Measurements from ENCODE around the gene CASP8. TPM values are rescaled to one million over a fixed set of nuclear protein-coding genes. Genes with fewer than 3 reads are reported as not detected.

Gene CASP8
- total RNA-seq, 1 experiment from 2014 or later, result 34.8 TPM

DNA sequence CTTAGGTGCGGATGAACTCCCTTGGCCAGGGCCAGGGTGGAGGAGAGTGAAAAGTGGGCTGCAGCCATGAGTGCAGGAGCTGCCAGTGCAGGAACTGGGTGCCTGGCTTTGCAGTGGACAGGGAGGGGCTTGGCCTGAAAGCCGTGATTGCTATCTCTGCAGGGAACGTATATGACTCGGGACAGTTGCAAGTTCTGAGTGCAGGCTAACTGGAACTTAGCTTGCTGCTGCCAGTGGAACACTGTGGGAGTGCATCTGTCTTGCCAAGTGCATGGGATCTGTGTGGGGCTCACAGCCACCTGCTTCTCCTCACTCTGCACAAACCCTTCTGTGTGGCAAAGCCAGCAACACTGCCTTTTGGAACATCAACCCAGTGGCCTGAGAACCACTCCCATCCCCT, 59.9 kb downstream of the CASP8 start:
- BruUV-seq (replicated peaks), result no TSS peak
- no peaks in the 10 kb centered on the region for H3K27me3 ChIP-seq (ENCODE audit: control insufficient read depth, insufficient read depth, low read length)
- intact Hi-C loops (cut with micrococcal nuclease; ENCODE audit: unreplicated experiment), result no loop called here
- TF ChIP-seq SIN3A (IDR thresholded peaks at IDR 0.05; ENCODE audit: borderline replicate concordance, insufficient read depth, low read depth, low read length), result no peak
- TF ChIP-seq, protein P1, sequence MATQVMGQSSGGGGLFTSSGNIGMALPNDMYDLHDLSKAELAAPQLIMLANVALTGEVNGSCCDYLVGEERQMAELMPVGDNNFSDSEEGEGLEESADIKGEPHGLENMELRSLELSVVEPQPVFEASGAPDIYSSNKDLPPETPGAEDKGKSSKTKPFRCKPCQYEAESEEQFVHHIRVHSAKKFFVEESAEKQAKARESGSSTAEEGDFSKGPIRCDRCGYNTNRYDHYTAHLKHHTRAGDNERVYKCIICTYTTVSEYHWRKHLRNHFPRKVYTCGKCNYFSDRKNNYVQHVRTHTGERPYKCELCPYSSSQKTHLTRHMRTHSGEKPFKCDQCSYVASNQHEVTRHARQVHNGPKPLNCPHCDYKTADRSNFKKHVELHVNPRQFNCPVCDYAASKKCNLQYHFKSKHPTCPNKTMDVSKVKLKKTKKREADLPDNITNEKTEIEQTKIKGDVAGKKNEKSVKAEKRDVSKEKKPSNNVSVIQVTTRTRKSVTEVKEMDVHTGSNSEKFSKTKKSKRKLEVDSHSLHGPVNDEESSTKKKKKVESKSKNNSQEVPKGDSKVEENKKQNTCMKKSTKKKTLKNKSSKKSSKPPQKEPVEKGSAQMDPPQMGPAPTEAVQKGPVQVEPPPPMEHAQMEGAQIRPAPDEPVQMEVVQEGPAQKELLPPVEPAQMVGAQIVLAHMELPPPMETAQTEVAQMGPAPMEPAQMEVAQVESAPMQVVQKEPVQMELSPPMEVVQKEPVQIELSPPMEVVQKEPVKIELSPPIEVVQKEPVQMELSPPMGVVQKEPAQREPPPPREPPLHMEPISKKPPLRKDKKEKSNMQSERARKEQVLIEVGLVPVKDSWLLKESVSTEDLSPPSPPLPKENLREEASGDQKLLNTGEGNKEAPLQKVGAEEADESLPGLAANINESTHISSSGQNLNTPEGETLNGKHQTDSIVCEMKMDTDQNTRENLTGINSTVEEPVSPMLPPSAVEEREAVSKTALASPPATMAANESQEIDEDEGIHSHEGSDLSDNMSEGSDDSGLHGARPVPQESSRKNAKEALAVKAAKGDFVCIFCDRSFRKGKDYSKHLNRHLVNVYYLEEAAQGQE (IDR thresholded peaks at IDR 0.05; ENCODE audit: insufficient read depth in 1 of 2, low read depth in 2 of 2, low read length in 1 of 2), result no peak
- TF ChIP-seq POLR2AphosphoS5 (IDR thresholded peaks at IDR 0.05; ENCODE audit: low read depth, low read length), result no peak
- TF ChIP-seq, protein P2, sequence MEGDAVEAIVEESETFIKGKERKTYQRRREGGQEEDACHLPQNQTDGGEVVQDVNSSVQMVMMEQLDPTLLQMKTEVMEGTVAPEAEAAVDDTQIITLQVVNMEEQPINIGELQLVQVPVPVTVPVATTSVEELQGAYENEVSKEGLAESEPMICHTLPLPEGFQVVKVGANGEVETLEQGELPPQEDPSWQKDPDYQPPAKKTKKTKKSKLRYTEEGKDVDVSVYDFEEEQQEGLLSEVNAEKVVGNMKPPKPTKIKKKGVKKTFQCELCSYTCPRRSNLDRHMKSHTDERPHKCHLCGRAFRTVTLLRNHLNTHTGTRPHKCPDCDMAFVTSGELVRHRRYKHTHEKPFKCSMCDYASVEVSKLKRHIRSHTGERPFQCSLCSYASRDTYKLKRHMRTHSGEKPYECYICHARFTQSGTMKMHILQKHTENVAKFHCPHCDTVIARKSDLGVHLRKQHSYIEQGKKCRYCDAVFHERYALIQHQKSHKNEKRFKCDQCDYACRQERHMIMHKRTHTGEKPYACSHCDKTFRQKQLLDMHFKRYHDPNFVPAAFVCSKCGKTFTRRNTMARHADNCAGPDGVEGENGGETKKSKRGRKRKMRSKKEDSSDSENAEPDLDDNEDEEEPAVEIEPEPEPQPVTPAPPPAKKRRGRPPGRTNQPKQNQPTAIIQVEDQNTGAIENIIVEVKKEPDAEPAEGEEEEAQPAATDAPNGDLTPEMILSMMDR (IDR thresholded peaks at IDR 0.05), result no peak
- TF ChIP-seq TCF7L2 (IDR thresholded peaks at IDR 0.05; ENCODE audit: low read depth, low read length), result no peak
- CTCF ChIA-PET, result no interaction called here
- peaks cover 7% of the 10 kb centered on the region; the same call in 1 of the 2 replicates for H3K9me3 ChIP-seq (ENCODE audit: control insufficient read depth, insufficient read depth, low read depth, low read length)
- DNase-seq (ENCODE audit: low read depth, low spot score) (no peak), ATAC-seq (no peak)
- H3K36me3 ChIP-seq (ENCODE audit: control insufficient read depth, insufficient read depth, low read length), result no peaks in the 10 kb centered on the region
- in situ Hi-C loops (cut with HindIII; ENCODE audit: low pct_unique_long_range_greater_than_20kb, low sequenced_read_pairs), result no loop called here
- POLR2A ChIA-PET, result no interaction called here
- no peaks in the 10 kb centered on the region for H3K4me1 ChIP-seq (ENCODE audit: control insufficient read depth, insufficient read depth, low read length)
- no peak overlapping the region for H3K4me3 ChIP-seq (ENCODE audit: low read depth in 2 of 2, low read length in 2 of 2)
- H3K27ac ChIP-seq (ENCODE audit: low read length), result no peak overlapping the region

DNA sequence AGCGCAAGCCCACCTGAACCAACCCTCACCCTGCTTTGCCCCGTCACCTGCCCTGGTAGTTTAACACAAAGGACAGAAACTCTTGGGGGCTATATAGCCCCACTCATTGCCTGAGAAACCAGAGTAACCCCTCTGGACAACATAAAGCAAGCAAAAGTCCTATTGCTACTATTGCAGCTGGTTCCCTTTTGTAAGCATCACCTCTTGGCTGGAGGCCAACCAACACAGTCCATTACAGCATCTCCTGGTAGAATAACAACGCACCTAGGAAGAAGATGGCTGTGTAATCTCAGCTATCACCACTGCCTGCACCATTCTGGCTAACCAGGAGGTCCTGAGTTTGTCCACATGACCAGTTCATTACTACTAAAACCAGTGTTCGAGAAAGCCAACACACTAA, 60.4 kb downstream of the CASP8 start:
- no peaks in the 10 kb centered on the region for H3K36me3 ChIP-seq (ENCODE audit: control insufficient read depth, insufficient read depth, low read length)
- H3K27me3 ChIP-seq (ENCODE audit: control insufficient read depth, insufficient read depth, low read length), result no peaks in the 10 kb centered on the region
- H3K9me3 ChIP-seq (ENCODE audit: control insufficient read depth, insufficient read depth, low read depth, low read length), result peaks cover 7% of the 10 kb centered on the region; the same call in 1 of the 2 replicates
- ATAC-seq (no peak), DNase-seq (ENCODE audit: low read depth, low spot score) (no peak)
- intact Hi-C loops (cut with micrococcal nuclease; ENCODE audit: unreplicated experiment) (no loop called here), in situ Hi-C loops (cut with HindIII; ENCODE audit: low pct_unique_long_range_greater_than_20kb, low sequenced_read_pairs) (no loop called here)
- no peak overlapping the region for H3K27ac ChIP-seq (ENCODE audit: low read length)
- H3K4me1 ChIP-seq (ENCODE audit: control insufficient read depth, insufficient read depth, low read length), result no peaks in the 10 kb centered on the region
- H3K4me3 ChIP-seq (ENCODE audit: low read depth in 2 of 2, low read length in 2 of 2), result no peak overlapping the region
- POLR2A ChIA-PET, result no interaction called here
- CTCF ChIA-PET, result no interaction called here
- TF ChIP-seq SIN3A (IDR thresholded peaks at IDR 0.05; ENCODE audit: borderline replicate concordance, insufficient read depth, low read depth, low read length) (no peak), POLR2AphosphoS5 (IDR thresholded peaks at IDR 0.05; ENCODE audit: low read depth, low read length) (no peak), TCF7L2 (IDR thresholded peaks at IDR 0.05; ENCODE audit: low read depth, low read length) (no peak)
- TF ChIP-seq, protein P1 (IDR thresholded peaks at IDR 0.05; ENCODE audit: insufficient read depth in 1 of 2, low read depth in 2 of 2, low read length in 1 of 2), result no peak
- TF ChIP-seq, protein P2 (IDR thresholded peaks at IDR 0.05), result no peak
- no TSS peak for BruUV-seq (replicated peaks)

Data from Panc1 (cell line).